ENCODE results near the gene CACNA1B. TPM values are rescaled to one million over a fixed set of nuclear protein-coding genes. Genes with fewer than 3 reads are reported as not detected.
A peak's percentile ranks its signal among the peaks of the same experiment; 100 is the strongest.

The CACNA1B gene
- total RNA-seq, 2 donors from 2014 or later, result 3.6 to 7.9 TPM

GRCh38 chr9:137838576-137838975 is 39.0 kb upstream of the CACNA1B start:
- 94 to 97% methylated on average over 9 to 10 of the region's 10 CpGs for WGBS, 2 experiments (ENCODE audit: insufficient coverage in 1 of 2, insufficient read length in 1 of 2)
- DNase-seq, result no peak
- Histone ChIP-seq H3K36me3 (ENCODE audit: control insufficient read depth, insufficient read depth, low read length) (peaks cover 20% of the 10 kb centered on the region), H3K4me3 (ENCODE audit: low read length) (no peak overlapping the region), H3K27me3 (ENCODE audit: control insufficient read depth, insufficient read depth, low read length, poor library complexity, severe bottlenecking) (no peaks in the 10 kb centered on the region), H3K4me1 (ENCODE audit: control insufficient read depth, insufficient read depth, low read length) (no peaks in the 10 kb centered on the region), H3K9ac (ENCODE audit: extremely low read depth, low read length, poor library complexity, severe bottlenecking) (no peak overlapping the region), H3K9me3 (ENCODE audit: control insufficient read depth, low read length) (no peaks in the 10 kb centered on the region), H3K27ac (ENCODE audit: low read depth, low read length) (no peak overlapping the region)
- Mint-ChIP-seq H3K4me1 (no peaks in the 10 kb centered on the region), H3K27me3 (ENCODE audit: insufficient read depth) (no peaks in the 10 kb centered on the region), H3K9me3 (peaks cover 17% of the 10 kb centered on the region), H3K36me3 (ENCODE audit: low read depth) (peaks cover 24% of the 10 kb centered on the region), H3K27ac (no peak overlapping the region), H3K4me3 (no peak overlapping the region)
- TF ChIP-seq CTCF (conservative IDR thresholded peaks at IDR 0.05), result no peak

- no peak overlapping the region for H3K27ac ChIP-seq (ENCODE audit: low read depth, low read length)
- no peak overlapping the region for H3K4me3 ChIP-seq (ENCODE audit: low read length)
- Mint-ChIP-seq H3K27ac (no peak overlapping the region), H3K4me1 (no peaks in the 10 kb centered on the region), H3K36me3 (ENCODE audit: low read depth) (peaks cover 10% of the 10 kb centered on the region), H3K4me3 (no peak overlapping the region), H3K27me3 (ENCODE audit: insufficient read depth) (no peaks in the 10 kb centered on the region), H3K9me3 (peaks cover 21% of the 10 kb centered on the region)
- no peak for DNase-seq
- H3K9ac ChIP-seq (ENCODE audit: extremely low read depth, low read length, poor library complexity, severe bottlenecking), result no peak overlapping the region
- H3K4me1 ChIP-seq (ENCODE audit: control insufficient read depth, insufficient read depth, low read length), result no peaks in the 10 kb centered on the region
- TF ChIP-seq CTCF (conservative IDR thresholded peaks at IDR 0.05), result no peak
- H3K36me3 ChIP-seq (ENCODE audit: control insufficient read depth, insufficient read depth, low read length), result no peaks in the 10 kb centered on the region
- H3K27me3 ChIP-seq (ENCODE audit: control insufficient read depth, insufficient read depth, low read length, poor library complexity, severe bottlenecking), result no peaks in the 10 kb centered on the region
- H3K9me3 ChIP-seq (ENCODE audit: control insufficient read depth, low read length), result no peaks in the 10 kb centered on the region
- 90 to 96% methylated on average over 9 of the region's 9 CpGs for WGBS, 2 experiments (ENCODE audit: insufficient coverage in 1 of 2, insufficient read length in 1 of 2)
These were observed 34.2 kb upstream of the CACNA1B start for GRCh38 chr9:137843355-137843754.

- no peak overlapping the region for H3K4me3 Mint-ChIP-seq
- DNase-seq, result peak; percentile 42
- no peaks in the 10 kb centered on the region for H3K4me1 ChIP-seq (ENCODE audit: control insufficient read depth, insufficient read depth, low read length)
- H3K4me1 Mint-ChIP-seq, result peaks cover 8% of the 10 kb centered on the region
- peaks cover 22% of the 10 kb centered on the region for H3K9me3 ChIP-seq (ENCODE audit: control insufficient read depth, low read length)
- 52 to 69% methylated on average over 3 to 5 of the region's 5 CpGs for WGBS, 2 experiments (ENCODE audit: insufficient coverage in 1 of 2, insufficient read length in 1 of 2)
- H3K27ac Mint-ChIP-seq, result no peak overlapping the region
- H3K9me3 Mint-ChIP-seq, result peaks cover 25% of the 10 kb centered on the region
- H3K27me3 ChIP-seq (ENCODE audit: control insufficient read depth, insufficient read depth, low read length, poor library complexity, severe bottlenecking), result no peaks in the 10 kb centered on the region
- TF ChIP-seq CTCF (conservative IDR thresholded peaks at IDR 0.05), result no peak
- no peak overlapping the region for H3K27ac ChIP-seq (ENCODE audit: low read depth, low read length)
- no peaks in the 10 kb centered on the region for H3K36me3 ChIP-seq (ENCODE audit: control insufficient read depth, insufficient read depth, low read length)
- H3K9ac ChIP-seq (ENCODE audit: extremely low read depth, low read length, poor library complexity, severe bottlenecking), result no peak overlapping the region
- H3K36me3 Mint-ChIP-seq (ENCODE audit: low read depth), result no peaks in the 10 kb centered on the region
- H3K4me3 ChIP-seq (ENCODE audit: low read length), result no peak overlapping the region
- peaks cover 36% of the 10 kb centered on the region for H3K27me3 Mint-ChIP-seq (ENCODE audit: insufficient read depth)
These were observed 25.9 kb upstream of the CACNA1B start for GRCh38 chr9:137851516-137852267.

Data from endodermal cell (in vitro differentiated cells).